Fibroblast of lung (primary cell): ENCODE measurements around the gene SEPTIN12. TPM values are rescaled to one million over a fixed set of nuclear protein-coding genes. Genes with fewer than 3 reads are reported as not detected.
"Not testable (repeated sequence)": the region's sequence is repeated elsewhere in the genome, so short reads cannot be mapped to it uniquely, and the experiment has no call there.

ENCODE experiments used
- DNase-seq, 2 donors: peaks; one replicate each; pipeline versions ENCODE4 v3.0.0 to v3.0.0-alpha.2; 2010; ENCODE audit warnings: low read depth in 2 of 2
- H2AFZ ChIP-seq: 2 replicates; pipeline ENCODE4 v1.5.1; 2012; ENCODE audit warnings: low read length, control low read depth, inconsistent platforms
- H3K27ac ChIP-seq: 2 replicates; pipeline ENCODE4 v1.5.1; 2011; ENCODE audit warnings: low read length, control low read depth; ENCODE audit not compliant: insufficient read depth
- H3K27me3 ChIP-seq: 2 replicates; pipeline ENCODE4 v1.5.1; 2011; ENCODE audit warnings: mild to moderate bottlenecking, low read length; ENCODE audit not compliant: control insufficient read depth, insufficient read depth
- H3K36me3 ChIP-seq: 2 replicates; pipeline ENCODE4 v1.5.1; 2011; ENCODE audit warnings: low read length; ENCODE audit not compliant: control insufficient read depth, insufficient read depth
- H3K4me1 ChIP-seq: 2 replicates; pipeline ENCODE4 v1.5.1; 2011; ENCODE audit warnings: low read length; ENCODE audit not compliant: control insufficient read depth, insufficient read depth; ENCODE audit errors: extremely low read depth
- H3K4me2 ChIP-seq: 2 replicates; pipeline ENCODE4 v1.5.1; 2011; ENCODE audit warnings: low read length, control low read depth; ENCODE audit not compliant: insufficient read depth; ENCODE audit errors: extremely low read depth
- H3K4me3 ChIP-seq, 4 experiments: fragments of 200-600 bp in 1 of 4; sonication (generic) in 1 of 4; replicated peaks in 1 of 4; 2 replicates each; pipeline ENCODE4 v1.5.1; 2011 to 2016; ENCODE audit warnings: low read length in 4 of 4, low read depth in 3 of 4, mild to moderate bottlenecking in 3 of 4, control low read depth in 2 of 4, inconsistent platforms in 1 of 4, mixed read lengths in 1 of 4; ENCODE audit not compliant: insufficient read depth in 1 of 4; ENCODE audit errors: control extremely low read depth in 1 of 4
- H3K79me2 ChIP-seq: 2 replicates; pipeline ENCODE4 v1.5.1; 2012; ENCODE audit warnings: mild to moderate bottlenecking, low read length, inconsistent platforms; ENCODE audit not compliant: control insufficient read depth, insufficient read depth
- H3K9ac ChIP-seq: 2 replicates; pipeline ENCODE4 v1.5.1; 2011; ENCODE audit warnings: mild to moderate bottlenecking, low read length, control low read depth; ENCODE audit not compliant: insufficient read depth
- H3K9me3 ChIP-seq: 2 replicates; pipeline ENCODE4 v1.5.1; 2012; ENCODE audit warnings: low read depth, low read length; ENCODE audit not compliant: control insufficient read depth, insufficient read depth
- H4K20me1 ChIP-seq: 2 replicates; pipeline ENCODE4 v1.5.1; 2011; ENCODE audit warnings: low read length; ENCODE audit not compliant: control insufficient read depth, insufficient read depth; ENCODE audit errors: extremely low read depth
- EZH2 ChIP-seq: IDR thresholded peaks from 2 replicates; pipeline ENCODE4 v1.5.1; 2012; ENCODE audit warnings: low read length, control low read depth, mild to moderate bottlenecking; ENCODE audit errors: missing control alignments
- polyA plus RNA-seq, 2 donors: library from polyadenylated mRNA; depleted of rRNA in 1 of 2; stranded (reverse) in 1 of 2; unstranded in 1 of 2; fragments of >200 nt; gene quantifications; 2 replicates each; pipeline ENCODE4 v1.2.1, GENCODE V29; 2011 to 2012; ENCODE audit warnings: missing spikeins in 1 of 2
- total RNA-seq: library from RNA; depleted of rRNA; stranded (reverse); fragments of >200 nt; gene quantifications from 2 replicates; pipeline ENCODE4 v1.2.1, GENCODE V29; 2014
- TF ChIP-seq, protein P1 (sequence below), 2 donors: IDR thresholded peaks in 1 of 2; conservative IDR thresholded peaks in 1 of 2; 1 replicate in 1 of 2; 2 replicates in 1 of 2; pipeline ENCODE4 v1.5.1; 2011 to 2012; ENCODE audit warnings: low read length in 2 of 2, control low read depth in 1 of 2, inconsistent platforms in 1 of 2, low read depth in 1 of 2, mild to moderate bottlenecking in 1 of 2

Gene SEPTIN12
- total and polyA plus RNA-seq, 2 donors (not counting 1 experiment from before 2014, with no cell fraction given), result not detected

DNA sequence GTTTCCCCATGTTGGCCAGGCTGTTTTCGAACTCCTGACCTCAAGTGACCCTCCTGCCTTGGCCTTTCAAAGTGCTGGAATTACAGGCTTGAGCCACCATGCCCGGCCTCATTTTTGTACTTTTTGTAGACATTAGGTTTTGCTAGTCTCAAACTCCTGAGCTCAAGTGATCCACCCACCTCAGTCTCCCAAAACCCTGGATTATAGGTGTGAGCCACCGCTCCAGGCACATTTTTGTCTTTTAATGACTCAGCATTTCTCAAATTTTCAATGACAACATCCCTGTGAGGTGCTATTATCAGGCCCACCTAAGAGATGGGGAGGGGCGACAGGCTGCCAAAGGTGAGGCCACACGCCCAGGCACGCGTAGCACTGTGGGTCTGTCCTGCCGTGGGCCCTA is 1.1 kb downstream of the SEPTIN12 start:
- no peak for DNase-seq
- no peaks in the 10 kb centered on the region for H3K79me2 ChIP-seq
- H3K36me3 ChIP-seq, result no peaks in the 10 kb centered on the region
- no peaks in the 10 kb centered on the region for H3K27me3 ChIP-seq
- no peak overlapping the region for H2AFZ ChIP-seq
- no peak overlapping the region for H3K27ac ChIP-seq
- no peaks in the 10 kb centered on the region for H3K4me1 ChIP-seq
- H4K20me1 ChIP-seq, result no peaks in the 10 kb centered on the region
- H3K9me3 ChIP-seq, result no peaks in the 10 kb centered on the region
- no peak overlapping the region for H3K9ac ChIP-seq
- H3K4me2 ChIP-seq, result no peak overlapping the region
- H3K4me3 ChIP-seq, result no peak overlapping the region
- TF ChIP-seq, protein P1, sequence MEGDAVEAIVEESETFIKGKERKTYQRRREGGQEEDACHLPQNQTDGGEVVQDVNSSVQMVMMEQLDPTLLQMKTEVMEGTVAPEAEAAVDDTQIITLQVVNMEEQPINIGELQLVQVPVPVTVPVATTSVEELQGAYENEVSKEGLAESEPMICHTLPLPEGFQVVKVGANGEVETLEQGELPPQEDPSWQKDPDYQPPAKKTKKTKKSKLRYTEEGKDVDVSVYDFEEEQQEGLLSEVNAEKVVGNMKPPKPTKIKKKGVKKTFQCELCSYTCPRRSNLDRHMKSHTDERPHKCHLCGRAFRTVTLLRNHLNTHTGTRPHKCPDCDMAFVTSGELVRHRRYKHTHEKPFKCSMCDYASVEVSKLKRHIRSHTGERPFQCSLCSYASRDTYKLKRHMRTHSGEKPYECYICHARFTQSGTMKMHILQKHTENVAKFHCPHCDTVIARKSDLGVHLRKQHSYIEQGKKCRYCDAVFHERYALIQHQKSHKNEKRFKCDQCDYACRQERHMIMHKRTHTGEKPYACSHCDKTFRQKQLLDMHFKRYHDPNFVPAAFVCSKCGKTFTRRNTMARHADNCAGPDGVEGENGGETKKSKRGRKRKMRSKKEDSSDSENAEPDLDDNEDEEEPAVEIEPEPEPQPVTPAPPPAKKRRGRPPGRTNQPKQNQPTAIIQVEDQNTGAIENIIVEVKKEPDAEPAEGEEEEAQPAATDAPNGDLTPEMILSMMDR (conservative IDR thresholded peaks at IDR 0.05 in 1 of 2, IDR thresholded peaks at IDR 0.05 in 1 of 2; ENCODE audit: low read depth in 1 of 2, low read length in 2 of 2), result no peak
- TF ChIP-seq EZH2, result no peak

- H3K4me3 ChIP-seq, result no peak overlapping the region
- H3K27ac ChIP-seq, result no peak overlapping the region
- no peaks in the 10 kb centered on the region for H3K36me3 ChIP-seq
- H3K9me3 ChIP-seq, result no peaks in the 10 kb centered on the region
- no peaks in the 10 kb centered on the region for H3K4me1 ChIP-seq
- H3K4me2 ChIP-seq, result no peak overlapping the region
- no peak overlapping the region for H2AFZ ChIP-seq
- H3K9ac ChIP-seq, result no peak overlapping the region
- TF ChIP-seq, protein P1 (conservative IDR thresholded peaks at IDR 0.05 in 1 of 2, IDR thresholded peaks at IDR 0.05 in 1 of 2; ENCODE audit: low read depth in 1 of 2, low read length in 2 of 2), result no peak
- TF ChIP-seq EZH2, result no peak
- no peaks in the 10 kb centered on the region for H3K79me2 ChIP-seq
- no peaks in the 10 kb centered on the region for H4K20me1 ChIP-seq
- DNase-seq, result no peak
- H3K27me3 ChIP-seq, result no peaks in the 10 kb centered on the region
Observed at GRCh38 chr16:4785758-4786433, 2.2 kb downstream of the SEPTIN12 start.

DNA sequence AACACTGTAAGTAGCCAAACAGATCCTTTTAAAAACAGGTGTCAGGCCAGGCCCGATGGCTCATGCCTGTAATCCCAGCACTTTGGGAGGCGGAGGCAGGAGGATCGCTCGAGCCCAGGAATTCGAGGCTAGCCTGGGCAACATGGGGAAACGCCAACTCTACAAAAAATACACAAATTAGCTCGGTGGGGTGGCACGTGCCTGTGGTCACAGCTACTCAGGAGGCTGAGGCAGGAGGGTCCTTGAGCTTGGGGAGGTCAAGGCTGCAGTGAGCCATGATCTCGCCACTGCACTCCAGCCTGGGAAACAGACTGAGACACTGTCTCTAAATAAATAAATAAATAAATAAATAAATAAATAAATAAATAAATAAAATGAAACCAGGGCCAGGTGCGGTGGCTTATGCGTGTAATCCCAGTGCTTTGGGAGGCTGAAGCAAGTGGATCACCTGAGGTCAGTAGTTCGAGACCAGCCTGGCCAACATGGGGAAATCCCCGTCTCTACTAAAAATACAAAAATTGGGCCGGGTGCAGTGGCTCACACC is 3.6 kb downstream of the SEPTIN12 start:
- H3K27ac ChIP-seq, H3K4me3 ChIP-seq, DNase-seq, H2AFZ ChIP-seq, H3K79me2 ChIP-seq, H4K20me1 ChIP-seq, H3K4me1 ChIP-seq, H3K27me3 ChIP-seq, H3K36me3 ChIP-seq, H3K9me3 ChIP-seq, H3K4me2 ChIP-seq, H3K9ac ChIP-seq: not testable (repeated sequence)
